Smooth muscle cell (in vitro differentiated cells): Measurements from ENCODE around the gene ARHGEF28. TPM values are rescaled to one million over a fixed set of nuclear protein-coding genes. Genes with fewer than 3 reads are reported as not detected.

Experiments used
- DNase-seq: peaks from one replicate; lab custom pipeline; 2025; ENCODE audit not compliant: unreplicated experiment; lab: John Stamatoyannopoulos, UW
- H2AFZ ChIP-seq: fragments of 200-600 bp; sonication (generic); 2 replicates; pipeline ENCODE4 v1.6.0; 2016; ENCODE audit warnings: antibody characterized with exemption, low read depth, mild to moderate bottlenecking
- H3F3A ChIP-seq: fragments of 200-600 bp; sonication (generic); 2 replicates; pipeline ENCODE4 v1.6.0; 2017; ENCODE audit warnings: antibody characterized with exemption, low read depth
- H3K27ac ChIP-seq: fragments of 200-600 bp; sonication (generic); 2 replicates; pipeline ENCODE4 v1.5.1; 2016; ENCODE audit warnings: low read depth, mild to moderate bottlenecking
- H3K27me3 ChIP-seq: fragments of 200-600 bp; sonication (generic); 2 replicates; pipeline ENCODE4 v1.6.1; 2016; ENCODE audit warnings: low read depth, mild to moderate bottlenecking
- H3K36me3 ChIP-seq: fragments of 200-600 bp; sonication (generic); 2 replicates; pipeline ENCODE4 v1.5.1; 2016; ENCODE audit warnings: low read depth
- H3K4me1 ChIP-seq: fragments of 200-600 bp; sonication (generic); 2 replicates; pipeline ENCODE4 v1.5.1; 2016; ENCODE audit warnings: low read depth
- H3K4me2 ChIP-seq: fragments of 200-600 bp; sonication (generic); 2 replicates; pipeline ENCODE4 v1.6.0; 2016; ENCODE audit warnings: mild to moderate bottlenecking
- H3K4me3 ChIP-seq: fragments of 200-600 bp; sonication (generic); 2 replicates; pipeline ENCODE4 v1.5.1; 2016; ENCODE audit warnings: mild to moderate bottlenecking
- H3K79me2 ChIP-seq: fragments of 200-600 bp; sonication (generic); 2 replicates; pipeline ENCODE4 v1.6.0; 2016; ENCODE audit warnings: low read depth, mild to moderate bottlenecking
- H3K9ac ChIP-seq: fragments of 200-600 bp; sonication (generic); 2 replicates; pipeline ENCODE4 v1.6.0; 2016; ENCODE audit warnings: low read depth
- H3K9me3 ChIP-seq: fragments of 200-600 bp; sonication (generic); replicated peaks from 2 replicates; pipeline ENCODE4 v1.5.1; 2016; ENCODE audit warnings: low read depth
- H4K20me1 ChIP-seq: fragments of 200-600 bp; sonication (generic); 2 replicates; pipeline ENCODE4 v1.6.0; 2016; ENCODE audit warnings: low read depth
- WGBS: methylation state at CpG from one replicate; pipeline ENCODE4 v1.1.7; 2016; ENCODE audit warnings: low lambda C conversion rate; 5-methylcytosine and 5-hydroxymethylcytosine counted together
- polyA plus RNA-seq: library from polyadenylated mRNA; unstranded; fragments of >200 nt; fragmentation: Nextera tagmentation; extraction: Ambion mirVana; gene quantifications from 2 replicates; pipeline ENCODE4 v1.2.1, GENCODE V29; 2016
- total RNA-seq: library from RNA; depleted of rRNA; stranded (reverse); fragments of >200 nt; gene quantifications from 2 replicates; pipeline ENCODE4 v1.2.3, GENCODE V29; 2014
- TF ChIP-seq, protein P1 (sequence below): fragments of 200-600 bp; sonication (generic); IDR thresholded peaks from 2 replicates; pipeline ENCODE4 v1.5.1; 2017; ENCODE audit warnings: borderline replicate concordance, mild to moderate bottlenecking, antibody characterized with exemption; ENCODE audit not compliant: insufficient read depth, poor library complexity, severe bottlenecking

Gene ARHGEF28
- total and polyA plus RNA-seq, 2 experiments from 2014 or later: 0.19 to 0.90 TPM

DNA sequence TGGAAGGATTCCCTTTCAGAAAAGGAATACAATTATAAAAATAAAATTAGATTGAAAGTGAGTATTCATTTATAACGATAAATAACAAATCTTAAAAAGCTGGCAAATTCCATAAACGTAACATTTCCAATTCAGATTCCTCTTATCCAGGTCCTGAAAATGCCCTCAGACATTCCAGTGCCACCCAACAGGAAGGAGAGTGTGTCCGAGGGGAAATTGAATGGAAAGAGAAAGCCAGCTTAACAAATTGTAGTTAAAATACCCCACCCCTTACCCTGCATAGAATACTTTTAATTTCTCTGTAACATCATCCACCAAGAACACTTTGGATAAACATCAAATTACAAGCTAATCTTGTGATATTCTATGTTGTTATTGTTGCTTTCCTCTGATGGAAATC, 72.0 kb downstream of the ARHGEF28 start:
- no peak overlapping the region for H3K9ac ChIP-seq
- H3K4me1 ChIP-seq: no peaks in the 10 kb centered on the region
- H3K27me3 ChIP-seq: peaks cover 19% of the 10 kb centered on the region
- H3K9me3 ChIP-seq: no peaks in the 10 kb centered on the region
- H2AFZ ChIP-seq: no peak overlapping the region
- H3K27ac ChIP-seq: no peak overlapping the region
- H3K36me3 ChIP-seq: no peaks in the 10 kb centered on the region
- no peaks in the 10 kb centered on the region for H3F3A ChIP-seq
- TF ChIP-seq, protein P1, sequence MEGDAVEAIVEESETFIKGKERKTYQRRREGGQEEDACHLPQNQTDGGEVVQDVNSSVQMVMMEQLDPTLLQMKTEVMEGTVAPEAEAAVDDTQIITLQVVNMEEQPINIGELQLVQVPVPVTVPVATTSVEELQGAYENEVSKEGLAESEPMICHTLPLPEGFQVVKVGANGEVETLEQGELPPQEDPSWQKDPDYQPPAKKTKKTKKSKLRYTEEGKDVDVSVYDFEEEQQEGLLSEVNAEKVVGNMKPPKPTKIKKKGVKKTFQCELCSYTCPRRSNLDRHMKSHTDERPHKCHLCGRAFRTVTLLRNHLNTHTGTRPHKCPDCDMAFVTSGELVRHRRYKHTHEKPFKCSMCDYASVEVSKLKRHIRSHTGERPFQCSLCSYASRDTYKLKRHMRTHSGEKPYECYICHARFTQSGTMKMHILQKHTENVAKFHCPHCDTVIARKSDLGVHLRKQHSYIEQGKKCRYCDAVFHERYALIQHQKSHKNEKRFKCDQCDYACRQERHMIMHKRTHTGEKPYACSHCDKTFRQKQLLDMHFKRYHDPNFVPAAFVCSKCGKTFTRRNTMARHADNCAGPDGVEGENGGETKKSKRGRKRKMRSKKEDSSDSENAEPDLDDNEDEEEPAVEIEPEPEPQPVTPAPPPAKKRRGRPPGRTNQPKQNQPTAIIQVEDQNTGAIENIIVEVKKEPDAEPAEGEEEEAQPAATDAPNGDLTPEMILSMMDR: no peak
- no peaks in the 10 kb centered on the region for H3K79me2 ChIP-seq
- H3K4me2 ChIP-seq: no peak overlapping the region
- H3K4me3 ChIP-seq: no peak overlapping the region
- 89% methylated on average over 3 of the region's 3 CpGs for WGBS
- DNase-seq: no peak
- no peaks in the 10 kb centered on the region for H4K20me1 ChIP-seq

DNA sequence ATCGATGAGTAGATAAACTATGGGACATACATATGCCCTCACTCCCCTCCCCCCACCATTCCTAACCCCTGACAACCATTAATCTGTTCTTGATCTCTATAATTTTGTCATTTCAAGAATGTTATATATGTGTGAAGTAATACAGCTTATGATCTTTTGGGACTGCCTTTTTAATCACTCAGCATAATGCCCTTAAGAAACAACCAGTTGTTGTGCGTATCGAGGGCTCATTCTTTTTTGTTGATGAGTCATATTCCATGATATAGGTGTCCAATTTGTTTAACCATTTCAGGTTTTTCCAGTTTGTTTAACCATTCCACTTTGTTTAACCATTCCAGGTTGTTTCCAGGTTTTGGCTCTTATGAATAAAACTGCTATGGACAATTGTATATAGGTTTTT, 75.6 kb downstream of the ARHGEF28 start:
- Histone ChIP-seq H3K79me2 (no peaks in the 10 kb centered on the region), H3K36me3 (no peaks in the 10 kb centered on the region), H4K20me1 (no peaks in the 10 kb centered on the region), H3K9me3 (no peaks in the 10 kb centered on the region), H3K27me3 (peaks cover 31% of the 10 kb centered on the region), H3F3A (no peaks in the 10 kb centered on the region), H3K9ac (no peak overlapping the region), H3K27ac (no peak overlapping the region), H2AFZ (no peak overlapping the region), H3K4me2 (no peak overlapping the region), H3K4me3 (no peak overlapping the region), H3K4me1 (no peaks in the 10 kb centered on the region)
- TF ChIP-seq, protein P1: no peak
- no peak for DNase-seq
- WGBS: 74% methylated on average over 3 of the region's 3 CpGs

DNA sequence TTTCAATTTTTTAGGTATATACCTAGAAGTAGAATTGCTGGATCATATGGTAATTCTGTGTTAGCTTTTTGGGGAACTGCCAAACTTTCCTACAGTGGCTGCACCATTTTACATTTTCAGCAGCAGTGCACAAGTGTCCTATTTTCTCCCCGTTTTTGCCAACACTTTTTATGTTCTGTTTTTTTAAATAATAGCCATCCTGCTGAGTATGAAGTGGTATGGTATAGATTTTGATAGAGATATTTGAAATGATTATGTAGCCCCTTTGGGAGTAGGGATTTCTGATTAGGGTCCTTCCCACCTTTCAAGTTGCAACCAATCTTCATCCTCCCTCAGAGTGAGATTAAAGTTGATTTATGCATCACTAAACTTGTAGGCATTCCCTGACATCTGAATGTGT, 76.5 kb downstream of the ARHGEF28 start:
- Histone ChIP-seq H3K9me3 (no peaks in the 10 kb centered on the region), H3K4me3 (no peak overlapping the region), H4K20me1 (no peaks in the 10 kb centered on the region), H3K27ac (no peak overlapping the region), H2AFZ (no peak overlapping the region), H3K27me3 (peaks cover 34% of the 10 kb centered on the region), H3F3A (no peaks in the 10 kb centered on the region), H3K4me2 (no peak overlapping the region), H3K79me2 (no peaks in the 10 kb centered on the region), H3K36me3 (no peaks in the 10 kb centered on the region), H3K4me1 (no peaks in the 10 kb centered on the region), H3K9ac (no peak overlapping the region)
- TF ChIP-seq, protein P1: no peak
- no peak for DNase-seq
- 70% methylated on average over 1 of the region's 1 CpG for WGBS

DNA sequence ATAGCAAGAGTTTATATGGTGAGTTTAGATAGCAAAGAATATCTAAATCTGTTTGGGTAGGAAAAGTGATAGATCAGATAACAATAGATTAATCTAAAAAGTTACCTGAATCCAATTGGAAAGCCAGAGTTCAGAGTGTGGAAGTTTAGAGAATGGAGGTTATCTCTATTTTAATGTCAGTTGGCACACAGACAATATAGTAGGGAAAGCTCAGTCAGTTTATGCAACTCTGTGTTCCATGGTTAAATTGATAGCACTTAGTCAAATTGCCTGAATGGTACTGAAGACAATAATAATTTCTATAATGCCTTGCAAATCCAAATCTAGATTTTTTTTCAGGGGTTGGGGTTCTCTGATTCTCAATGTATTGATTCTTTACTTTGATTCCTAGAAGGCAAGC, 77.0 kb downstream of the ARHGEF28 start:
- TF ChIP-seq, protein P1: no peak

More for the DNA sequence above, 77.0 kb downstream of the ARHGEF28 start:
- Histone ChIP-seq H3K4me2 (no peak overlapping the region), H3K36me3 (no peaks in the 10 kb centered on the region), H2AFZ (no peak overlapping the region), H3K4me3 (no peak overlapping the region), H3K4me1 (no peaks in the 10 kb centered on the region), H4K20me1 (no peaks in the 10 kb centered on the region), H3K27ac (no peak overlapping the region), H3K9me3 (no peaks in the 10 kb centered on the region), H3K27me3 (peaks cover 34% of the 10 kb centered on the region), H3K79me2 (no peaks in the 10 kb centered on the region), H3F3A (no peaks in the 10 kb centered on the region), H3K9ac (no peak overlapping the region)
- no peak for DNase-seq
